Measurements from ENCODE around the gene MSLN. TPM values are rescaled to one million over a fixed set of nuclear protein-coding genes. Genes with fewer than 3 reads are reported as not detected.

Gene MSLN
- total and polyA plus RNA-seq, 2 of the 13 experiments (the other 11 are each of a cell fraction or from before 2014, with no cell fraction given) = 2.0 to 2.3 TPM

GRCh38 chr16:740764-741505 is 19.6 kb upstream of the MSLN start, which contains the start of gene CIAO3 (continued):
- TF ChIP-seq LCORL (IDR thresholded peaks at IDR 0.05) (no peak), LCORL (CRISPR knock-in tag; IDR thresholded peaks at IDR 0.05) (peak; percentile 75), PRMT3 (CRISPR knock-in tag; IDR thresholded peaks at IDR 0.05; ENCODE audit: borderline replicate concordance, low read depth) (no peak), HNF1A (IDR thresholded peaks at IDR 0.05; ENCODE audit: low read depth) (no peak), HNF1A (CRISPR knock-in tag; IDR thresholded peaks at IDR 0.05; ENCODE audit: borderline replicate concordance) (peak; percentile 85), NR0B2 (CRISPR knock-in tag; IDR thresholded peaks at IDR 0.05) (peak; percentile 69; the same call in 1 of the 2 replicates), RXRA (CRISPR knock-in tag; IDR thresholded peaks at IDR 0.05) (peak; percentile 46), ZNF510 (CRISPR knock-in tag; IDR thresholded peaks at IDR 0.05; ENCODE audit: low read depth) (no peak), ZNF772 (CRISPR knock-in tag; IDR thresholded peaks at IDR 0.05) (peak; percentile 61; the same call in 1 of the 2 replicates), ZNF563 (CRISPR knock-in tag; IDR thresholded peaks at IDR 0.05) (0 out of 2 replicates have a peak, but pooled peaks have one; percentile 24), E2F5 (CRISPR knock-in tag; conservative IDR thresholded peaks at IDR 0.05) (peak; percentile 84), ZNF407 (CRISPR knock-in tag; IDR thresholded peaks at IDR 0.05; ENCODE audit: not compliant biosample characterization) (peak; percentile 86), ELF3 (CRISPR knock-in tag; IDR thresholded peaks at IDR 0.05) (peak; percentile 46), POGZ (CRISPR knock-in tag; IDR thresholded peaks at IDR 0.05) (peak; percentile 43; the same call in 1 of the 2 replicates), ZNF792 (CRISPR knock-in tag; IDR thresholded peaks at IDR 0.05) (peak; percentile 71; the same call in 1 of the 2 replicates), HDAC6 (IDR thresholded peaks at IDR 0.05; ENCODE audit: low read depth, low read length) (no peak)

Data from HepG2 (cell line).